SKM-1 treated with dmso at 0.1 percent for 144 hours (cell line): ENCODE results near the gene ARFRP1.
"Not testable (repeated sequence)": the region's sequence is repeated elsewhere in the genome, so short reads cannot be mapped to it uniquely, and the experiment has no call there.

ENCODE experiments used
- DNase-seq: peaks from one replicate; lab custom pipeline; 2025; ENCODE audit not compliant: unreplicated experiment; lab: John Stamatoyannopoulos, UW

The ARFRP1 gene

GRCh38 chr20:63678667-63679465 is 28.9 kb downstream of the ARFRP1 start:
- DNase-seq = no peak

GRCh38 chr20:63678071-63678470 is 29.7 kb downstream of the ARFRP1 start:
- no peak for DNase-seq

- no peak for DNase-seq
These were observed 32.0 kb downstream of the ARFRP1 start for GRCh38 chr20:63675681-63676368.

- DNase-seq = no peak
These were observed 33.8 kb downstream of the ARFRP1 start for GRCh38 chr20:63673951-63674350.

GRCh38 chr20:63672666-63673065 is 35.1 kb downstream of the ARFRP1 start:
- DNase-seq = no peak

GRCh38 chr20:63671695-63672094 is 36.1 kb downstream of the ARFRP1 start:
- not testable (repeated sequence) for DNase-seq

- DNase-seq = no peak
These were observed 39.4 kb downstream of the ARFRP1 start for GRCh38 chr20:63668351-63668750.

- no peak for DNase-seq
These were observed 39.9 kb downstream of the ARFRP1 start for GRCh38 chr20:63667858-63668257.

- no peak for DNase-seq
These were observed 42.1 kb downstream of the ARFRP1 start for GRCh38 chr20:63665708-63666107.

GRCh38 chr20:63664861-63665594 is 42.7 kb downstream of the ARFRP1 start:
- DNase-seq = no peak

- DNase-seq = no peak
These were observed 43.5 kb downstream of the ARFRP1 start for GRCh38 chr20:63664143-63664851.

- no peak for DNase-seq
These were observed 44.3 kb downstream of the ARFRP1 start for GRCh38 chr20:63663332-63664066.

- no peak for DNase-seq
These were observed 45.0 kb downstream of the ARFRP1 start for GRCh38 chr20:63662813-63663189.

- no peak for DNase-seq
These were observed 45.6 kb downstream of the ARFRP1 start for GRCh38 chr20:63661959-63662812.

GRCh38 chr20:63661108-63661507 is 46.7 kb downstream of the ARFRP1 start:
- DNase-seq = no peak

- DNase-seq = no peak
These were observed 47.2 kb downstream of the ARFRP1 start for GRCh38 chr20:63660622-63661021.

- not testable (repeated sequence) for DNase-seq
These were observed 47.6 kb downstream of the ARFRP1 start for GRCh38 chr20:63660174-63660573.

- no peak for DNase-seq
These were observed 48.4 kb downstream of the ARFRP1 start for GRCh38 chr20:63659370-63659769.

GRCh38 chr20:63658749-63659187 is 49.0 kb downstream of the ARFRP1 start:
- no peak for DNase-seq
